Astrocyte (in vitro differentiated cells and primary cell): ENCODE results near the gene POFUT2. TPM values are rescaled to one million over a fixed set of nuclear protein-coding genes. Genes with fewer than 3 reads are reported as not detected.
A peak's percentile ranks its signal among the peaks of the same experiment; 100 is the strongest.

Experiments used
- DNase-seq: peaks from one replicate; pipeline ENCODE4 v3.0.0-alpha.2; 2010; ENCODE audit warnings: low read depth
- FAIRE-seq: peaks from 2 replicates; lab custom pipeline; 2011; peaks lifted over from hg19 to GRCh38; lab: Jason Lieb, UNC
- H2AFZ ChIP-seq: 2 replicates; pipeline ENCODE4 v1.6.0; 2012; ENCODE audit warnings: low read depth, low read length, inconsistent platforms
- H3K27ac ChIP-seq: 2 replicates; pipeline ENCODE4 v1.5.1; 2011; ENCODE audit warnings: low read depth, low read length, inconsistent platforms
- H3K27me3 ChIP-seq: 2 replicates; pipeline ENCODE4 v1.6.0; 2011; ENCODE audit warnings: low read length, inconsistent platforms; ENCODE audit not compliant: insufficient read depth
- H3K36me3 ChIP-seq: 2 replicates; pipeline ENCODE4 v1.5.1; 2011; ENCODE audit warnings: low read length, inconsistent platforms; ENCODE audit not compliant: insufficient read depth
- H3K4me1 ChIP-seq: 2 replicates; pipeline ENCODE4 v1.5.1; 2011; ENCODE audit warnings: low read length, inconsistent platforms; ENCODE audit not compliant: insufficient read depth
- H3K4me2 ChIP-seq: 2 replicates; pipeline ENCODE4 v1.6.0; 2012; ENCODE audit warnings: low read length, inconsistent platforms
- H3K4me3 ChIP-seq: 2 replicates; pipeline ENCODE4 v1.5.1; 2011; ENCODE audit warnings: low read depth, mild to moderate bottlenecking, low read length, inconsistent platforms; ENCODE audit not compliant: insufficient read depth
- H3K79me2 ChIP-seq: 2 replicates; pipeline ENCODE4 v1.6.0; 2012; ENCODE audit warnings: mild to moderate bottlenecking, low read length, inconsistent platforms; ENCODE audit not compliant: insufficient read depth
- H3K9ac ChIP-seq: 2 replicates; pipeline ENCODE4 v1.6.0; 2012; ENCODE audit warnings: mild to moderate bottlenecking, low read length, inconsistent platforms
- H3K9me3 ChIP-seq: 2 replicates; pipeline ENCODE4 v1.5.1; 2012; ENCODE audit warnings: low read depth, mild to moderate bottlenecking, low read length, inconsistent platforms; ENCODE audit not compliant: insufficient read depth
- H4K20me1 ChIP-seq: 2 replicates; pipeline ENCODE4 v1.6.0; 2012; ENCODE audit warnings: low read length, inconsistent platforms; ENCODE audit not compliant: insufficient read depth
- H3K27ac Mint-ChIP-seq: one replicate; pipeline ENCODE4 v1.8.0; 2021; ENCODE audit warnings: mild to moderate bottlenecking, mixed read lengths; ENCODE audit not compliant: unreplicated experiment
- H3K27me3 Mint-ChIP-seq: one replicate; pipeline ENCODE4 v1.8.0; 2021; ENCODE audit warnings: low read depth, mixed read lengths; ENCODE audit not compliant: unreplicated experiment
- H3K36me3 Mint-ChIP-seq: one replicate; pipeline ENCODE4 v1.8.0; 2021; ENCODE audit warnings: low read depth, mixed read lengths; ENCODE audit not compliant: unreplicated experiment
- H3K4me1 Mint-ChIP-seq: one replicate; pipeline ENCODE4 v1.8.0; 2021; ENCODE audit warnings: low read depth, mixed read lengths; ENCODE audit not compliant: unreplicated experiment
- H3K4me3 Mint-ChIP-seq: one replicate; pipeline ENCODE4 v1.8.0; 2021; ENCODE audit warnings: mild to moderate bottlenecking, moderate library complexity, mixed read lengths; ENCODE audit not compliant: unreplicated experiment
- H3K9me3 Mint-ChIP-seq: one replicate; pipeline ENCODE4 v1.8.0; 2021; ENCODE audit warnings: mild to moderate bottlenecking, mixed read lengths; ENCODE audit not compliant: unreplicated experiment
- EZH2 ChIP-seq: IDR thresholded peaks from 2 replicates; pipeline ENCODE4 v1.6.1; 2012; ENCODE audit warnings: mild to moderate bottlenecking, low read length, inconsistent platforms; ENCODE audit not compliant: insufficient read depth
- total RNA-seq: library from RNA; stranded (reverse); gene quantifications from 2 replicates; pipeline ENCODE4 v1.2.1, GENCODE V29; 2021
- TF ChIP-seq, protein P1 (sequence below): IDR thresholded peaks from 2 replicates; pipeline ENCODE4 v1.5.1; 2011; ENCODE audit warnings: low read depth, mild to moderate bottlenecking, inconsistent platforms, low read length, moderate library complexity; ENCODE audit not compliant: insufficient read depth

POFUT2 gene
- total RNA-seq, 1 donor from 2014 or later, result 109 TPM

DNA sequence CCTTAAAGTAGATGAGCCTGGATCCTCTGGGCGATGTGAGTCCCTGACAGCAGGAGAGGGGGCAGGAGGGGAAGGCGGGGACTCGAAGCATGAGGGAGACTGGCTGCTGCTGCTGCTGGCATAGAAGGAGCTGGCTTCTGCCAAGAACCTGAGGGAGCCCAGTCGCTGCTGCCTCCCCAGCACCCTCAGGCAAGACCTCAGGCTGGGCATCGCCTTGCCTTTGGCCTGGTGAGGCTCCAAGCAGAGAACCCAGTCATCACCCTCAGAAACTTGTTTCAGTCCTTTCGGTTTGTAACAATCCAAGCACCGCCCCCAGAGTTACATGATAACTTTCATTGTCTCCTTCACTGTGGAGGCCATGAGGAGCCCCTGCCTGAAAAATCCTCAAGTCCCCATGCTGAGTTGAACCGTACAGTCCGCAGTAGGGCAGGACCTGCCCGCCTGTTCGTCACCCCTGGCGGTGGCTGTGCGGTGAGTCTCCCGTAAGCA lies 38.8 kb downstream of the POFUT2 start:
- Mint-ChIP-seq H3K36me3 (no peaks in the 10 kb centered on the region), H3K27ac (no peak overlapping the region), H3K9me3 (peaks cover 20% of the 10 kb centered on the region), H3K4me1 (peaks cover 4% of the 10 kb centered on the region), H3K4me3 (no peak overlapping the region), H3K27me3 (peaks cover 18% of the 10 kb centered on the region)
- H3K36me3 ChIP-seq, result no peaks in the 10 kb centered on the region
- H2AFZ ChIP-seq, result peak overlapping the region; percentile 79
- H3K4me1 ChIP-seq, result peaks cover 13% of the 10 kb centered on the region
- FAIRE-seq, result no peak
- H3K27ac ChIP-seq, result no peak overlapping the region
- DNase-seq, result peak; percentile 22
- H3K9ac ChIP-seq, result peak overlapping the region; percentile 18
- H3K4me2 ChIP-seq, result peak overlapping the region; percentile 79
- H3K9me3 ChIP-seq, result no peaks in the 10 kb centered on the region
- TF ChIP-seq, protein P1, sequence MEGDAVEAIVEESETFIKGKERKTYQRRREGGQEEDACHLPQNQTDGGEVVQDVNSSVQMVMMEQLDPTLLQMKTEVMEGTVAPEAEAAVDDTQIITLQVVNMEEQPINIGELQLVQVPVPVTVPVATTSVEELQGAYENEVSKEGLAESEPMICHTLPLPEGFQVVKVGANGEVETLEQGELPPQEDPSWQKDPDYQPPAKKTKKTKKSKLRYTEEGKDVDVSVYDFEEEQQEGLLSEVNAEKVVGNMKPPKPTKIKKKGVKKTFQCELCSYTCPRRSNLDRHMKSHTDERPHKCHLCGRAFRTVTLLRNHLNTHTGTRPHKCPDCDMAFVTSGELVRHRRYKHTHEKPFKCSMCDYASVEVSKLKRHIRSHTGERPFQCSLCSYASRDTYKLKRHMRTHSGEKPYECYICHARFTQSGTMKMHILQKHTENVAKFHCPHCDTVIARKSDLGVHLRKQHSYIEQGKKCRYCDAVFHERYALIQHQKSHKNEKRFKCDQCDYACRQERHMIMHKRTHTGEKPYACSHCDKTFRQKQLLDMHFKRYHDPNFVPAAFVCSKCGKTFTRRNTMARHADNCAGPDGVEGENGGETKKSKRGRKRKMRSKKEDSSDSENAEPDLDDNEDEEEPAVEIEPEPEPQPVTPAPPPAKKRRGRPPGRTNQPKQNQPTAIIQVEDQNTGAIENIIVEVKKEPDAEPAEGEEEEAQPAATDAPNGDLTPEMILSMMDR, result no peak
- TF ChIP-seq EZH2, result no peak
- peak overlapping the region; percentile 25 for H3K4me3 ChIP-seq
- H4K20me1 ChIP-seq, result no peaks in the 10 kb centered on the region
- H3K79me2 ChIP-seq, result no peaks in the 10 kb centered on the region
- peaks cover 3% of the 10 kb centered on the region for H3K27me3 ChIP-seq

DNA sequence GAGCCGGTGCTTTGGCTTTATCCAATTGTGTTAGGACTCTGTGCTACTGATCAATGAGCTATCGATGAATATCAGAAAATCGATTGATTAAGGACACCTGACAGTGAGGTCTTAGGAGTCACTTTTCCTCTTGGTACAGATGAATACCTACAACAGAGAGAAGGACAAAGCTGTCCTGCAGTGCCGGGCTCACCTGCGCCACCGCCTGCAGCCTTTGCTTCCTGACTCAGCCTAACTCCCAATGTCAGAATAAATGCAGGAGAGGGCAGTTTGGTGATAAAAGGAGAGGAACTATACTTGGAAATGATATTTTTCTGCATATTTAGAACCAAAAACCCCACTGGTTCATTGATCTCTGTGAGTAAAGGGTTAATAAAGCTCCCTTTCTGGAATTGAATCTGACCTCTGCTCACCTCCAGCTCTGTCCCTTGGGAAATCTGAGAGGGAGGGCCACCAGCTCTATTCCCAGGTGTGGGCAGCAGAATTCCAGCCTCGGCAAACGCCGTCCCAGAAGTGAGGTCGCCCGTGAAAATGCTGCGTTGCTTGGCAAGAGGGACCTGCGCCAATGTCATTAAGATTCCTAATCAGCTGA lies 39.3 kb downstream of the POFUT2 start:
- Histone ChIP-seq H4K20me1 (no peaks in the 10 kb centered on the region), H3K36me3 (no peaks in the 10 kb centered on the region), H2AFZ (peak overlapping the region; percentile 79), H3K4me3 (peak overlapping the region; percentile 25), H3K27me3 (peaks cover 3% of the 10 kb centered on the region), H3K4me1 (peaks cover 10% of the 10 kb centered on the region), H3K4me2 (peak overlapping the region; percentile 79), H3K9ac (peak overlapping the region; percentile 18), H3K9me3 (no peaks in the 10 kb centered on the region), H3K79me2 (no peaks in the 10 kb centered on the region), H3K27ac (no peak overlapping the region)
- no peaks in the 10 kb centered on the region for H3K36me3 Mint-ChIP-seq
- peaks cover 3% of the 10 kb centered on the region for H3K4me1 Mint-ChIP-seq
- peaks cover 25% of the 10 kb centered on the region for H3K9me3 Mint-ChIP-seq
- no peak overlapping the region for H3K4me3 Mint-ChIP-seq
- H3K27me3 Mint-ChIP-seq, result peaks cover 18% of the 10 kb centered on the region
- TF ChIP-seq, protein P1, result no peak
- TF ChIP-seq EZH2, result no peak
- H3K27ac Mint-ChIP-seq, result no peak overlapping the region
- FAIRE-seq (no peak), DNase-seq (no peak)
